CD4-positive, alpha-beta T cell treated with Interleukin-10 for 1 hour (primary cell): ENCODE data around the gene TMEM175.
"Not testable (repeated sequence)": the region's sequence is repeated elsewhere in the genome, so short reads cannot be mapped to it uniquely, and the experiment has no call there.

ENCODE experiments used
- DNase-seq: peaks from one replicate; pipeline ENCODE4 v3.0.0-alpha.2; 2020

Gene TMEM175

DNA sequence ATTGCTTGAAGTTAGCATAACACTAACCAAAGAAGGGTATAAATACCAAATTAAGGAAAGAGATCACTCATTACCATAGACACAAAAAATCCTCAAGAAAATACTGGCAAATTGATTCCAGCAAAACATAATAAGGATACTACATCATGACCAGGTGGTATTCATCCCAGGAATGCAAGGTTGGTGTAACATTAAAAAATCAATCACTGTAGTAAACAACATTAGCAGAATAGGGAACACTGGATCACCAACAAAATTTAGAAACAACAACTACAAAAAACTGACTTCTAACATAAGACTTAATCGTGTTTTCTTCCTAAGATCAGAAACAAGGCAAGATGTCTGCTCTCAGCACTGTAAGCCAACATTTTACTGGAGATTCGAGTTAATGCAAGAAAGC is 14.3 kb upstream of the TMEM175 start:
- DNase-seq, result no peak

DNA sequence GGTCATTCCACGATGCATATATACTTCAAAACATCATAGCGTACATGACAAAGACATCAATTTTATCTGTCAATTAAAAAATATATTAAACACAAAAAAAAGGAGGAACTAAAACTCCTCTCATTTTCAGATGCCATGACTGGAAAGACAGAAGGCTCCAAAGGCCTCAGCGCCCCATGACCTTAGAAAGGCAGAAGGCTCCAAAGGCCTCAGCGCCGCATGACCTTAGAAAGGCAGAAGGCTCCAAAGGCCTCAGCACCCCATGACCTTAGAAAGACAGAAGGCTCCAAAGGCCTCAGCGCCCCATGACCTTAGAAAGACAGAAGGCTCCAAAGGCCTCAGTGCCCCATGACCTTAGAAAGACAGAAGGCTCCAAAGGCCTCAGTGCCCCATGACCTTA is 13.7 kb upstream of the TMEM175 start:
- not testable (repeated sequence) for DNase-seq

DNA sequence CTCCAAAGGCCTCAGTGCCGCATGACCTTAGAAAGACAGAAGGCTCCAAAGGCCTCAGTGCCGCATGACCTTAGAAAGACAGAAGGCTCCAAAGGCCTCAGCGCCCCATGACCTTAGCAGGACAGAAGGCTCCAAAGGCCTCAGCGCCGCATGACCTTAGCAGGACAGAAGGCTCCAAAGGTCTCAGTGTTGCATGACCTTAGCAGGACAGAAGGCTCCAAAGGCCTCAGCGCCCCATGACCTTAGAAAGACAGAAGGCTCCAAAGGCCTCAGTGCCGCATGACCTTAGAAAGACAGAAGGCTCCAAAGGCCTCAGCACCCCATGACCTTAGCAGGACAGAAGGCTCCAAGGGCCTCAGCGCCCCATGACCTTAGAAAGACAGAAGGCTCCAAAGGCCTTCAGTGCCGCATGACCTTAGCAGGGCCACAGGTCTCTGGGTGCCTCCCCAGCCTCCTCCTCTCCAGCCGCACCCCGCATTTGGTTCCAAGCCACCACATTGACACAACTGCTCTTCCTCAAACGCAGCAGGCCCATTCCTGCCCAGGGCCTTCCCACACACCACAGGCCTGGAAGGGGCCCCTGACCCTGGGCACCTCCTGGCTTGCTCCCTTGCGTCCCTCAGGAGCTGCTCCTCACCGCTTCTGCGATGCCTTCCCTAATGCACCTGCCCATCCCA is 13.1 kb upstream of the TMEM175 start:
- not testable (repeated sequence) for DNase-seq

DNA sequence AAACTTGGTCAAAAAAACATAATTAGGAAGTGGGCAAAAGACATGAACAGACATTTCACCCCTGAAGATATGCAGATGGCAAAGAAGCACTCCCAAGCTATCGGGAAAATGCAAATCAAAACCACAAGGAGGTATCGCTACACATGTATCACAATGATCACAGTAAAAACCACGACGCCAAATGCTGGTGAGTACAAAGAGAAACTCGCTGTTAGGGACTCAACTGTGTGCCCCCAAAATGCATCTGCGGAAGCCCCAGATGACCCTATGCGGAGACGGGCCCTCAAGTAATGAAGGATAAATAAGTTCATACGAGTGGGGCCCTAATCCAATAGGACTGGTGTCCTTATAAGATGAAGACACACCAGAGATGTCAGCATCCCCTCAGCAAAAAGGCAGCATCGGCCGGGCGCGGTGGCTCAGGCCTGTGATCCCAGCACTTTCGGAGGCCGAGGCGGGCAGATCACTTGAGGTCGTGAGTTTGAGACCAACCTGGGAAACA is 10.4 kb upstream of the TMEM175 start:
- peak; percentile 19 for DNase-seq

DNA sequence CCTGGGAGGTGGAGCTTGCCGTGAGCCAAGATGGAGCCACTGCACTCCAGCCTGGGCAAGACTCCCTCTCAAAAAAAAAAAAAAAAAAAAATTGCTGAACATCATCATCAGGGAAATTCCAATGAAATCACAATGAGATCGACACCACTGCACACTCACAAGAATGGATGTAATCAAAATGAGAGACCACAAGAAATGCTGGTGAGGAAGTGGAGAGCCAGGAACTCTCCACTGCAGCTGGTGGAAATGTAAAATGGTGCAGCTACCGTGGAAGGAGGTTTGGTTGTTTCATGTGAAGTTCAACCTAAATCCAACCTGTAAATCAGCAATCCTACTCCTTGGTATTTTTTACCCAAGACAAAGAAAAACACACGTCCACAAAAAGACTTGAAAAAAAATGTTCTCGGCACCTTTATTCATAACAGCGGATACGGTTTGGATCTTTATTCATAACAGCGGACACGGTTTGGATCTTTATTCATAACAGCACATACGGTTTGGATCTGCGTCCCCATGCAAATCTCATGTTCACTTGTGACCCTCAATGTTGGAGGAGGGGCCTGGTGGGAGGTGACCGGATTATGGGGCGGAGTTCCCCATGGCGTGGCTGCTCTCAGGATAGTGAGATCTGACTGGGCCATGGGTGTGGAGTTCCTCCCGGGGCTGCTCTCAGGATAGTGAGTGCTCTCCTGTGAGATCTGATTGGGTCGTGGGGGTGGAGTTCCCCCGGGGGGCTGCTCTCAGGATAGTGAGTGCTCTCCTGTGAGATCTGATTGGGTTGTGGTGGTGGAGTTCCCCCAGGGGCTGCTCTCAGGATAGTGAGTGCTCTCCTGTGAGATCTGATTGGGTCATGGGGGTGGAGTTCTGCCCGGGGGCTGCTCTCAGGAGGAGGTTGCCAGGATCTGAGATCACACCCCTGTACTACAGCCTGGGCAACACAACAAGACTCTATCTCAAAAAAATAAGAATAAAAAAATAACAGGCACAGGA is 7.9 kb upstream of the TMEM175 start:
- peak; percentile 42 for DNase-seq

DNA sequence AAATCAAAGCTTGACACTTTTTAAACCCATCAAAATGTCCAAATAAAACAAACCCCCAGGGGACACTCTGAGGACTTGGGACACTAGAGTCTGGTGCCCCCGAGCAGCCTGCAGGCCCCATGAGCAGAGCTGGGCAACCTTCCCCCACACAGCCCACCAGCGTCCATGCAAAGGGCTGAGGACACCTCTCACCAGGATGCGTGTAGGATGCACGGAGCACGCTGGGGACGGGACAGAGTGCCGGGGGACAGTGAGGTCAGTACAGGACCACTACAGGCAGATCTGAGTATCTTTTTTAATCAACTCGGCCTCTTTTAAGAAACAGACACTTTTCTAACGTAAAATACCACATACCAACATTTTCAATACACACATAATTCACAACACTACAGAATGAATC is 7.1 kb upstream of the TMEM175 start:
- no peak for DNase-seq

DNA sequence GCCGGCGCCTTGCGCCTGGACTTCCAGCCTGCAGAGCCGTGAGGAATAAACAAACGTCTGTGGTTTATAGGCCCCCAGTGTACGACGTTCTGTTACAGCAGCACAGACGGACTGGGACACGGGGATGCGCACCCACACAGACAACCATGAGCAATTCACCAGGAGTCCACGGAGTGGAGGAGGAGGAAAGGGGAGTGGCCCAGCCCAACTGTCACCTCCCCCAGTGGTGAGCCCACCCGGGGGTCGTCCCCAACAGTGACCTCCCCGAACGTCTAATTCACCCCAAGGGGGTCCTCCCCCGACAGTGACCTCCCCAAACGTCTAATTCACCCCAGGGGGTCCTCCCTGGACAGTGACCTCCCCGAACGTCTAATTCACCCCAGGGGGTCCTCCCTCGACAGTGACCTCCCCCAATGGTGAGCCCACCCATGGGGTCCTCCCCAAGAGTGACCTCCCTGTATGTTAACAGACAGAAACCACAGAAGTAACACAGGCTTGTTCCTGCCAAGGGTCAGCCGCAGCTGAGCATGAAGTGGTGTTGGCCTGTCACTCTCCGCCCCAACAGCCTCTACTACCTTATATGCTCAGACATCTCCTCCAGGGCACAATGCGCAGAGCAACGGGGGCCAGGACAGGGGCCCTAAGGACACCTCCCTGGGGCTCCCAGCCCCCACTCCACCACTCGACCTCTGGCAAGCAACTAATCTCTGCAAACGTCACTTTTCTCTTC is 6.3 kb upstream of the TMEM175 start:
- DNase-seq, result no peak

DNA sequence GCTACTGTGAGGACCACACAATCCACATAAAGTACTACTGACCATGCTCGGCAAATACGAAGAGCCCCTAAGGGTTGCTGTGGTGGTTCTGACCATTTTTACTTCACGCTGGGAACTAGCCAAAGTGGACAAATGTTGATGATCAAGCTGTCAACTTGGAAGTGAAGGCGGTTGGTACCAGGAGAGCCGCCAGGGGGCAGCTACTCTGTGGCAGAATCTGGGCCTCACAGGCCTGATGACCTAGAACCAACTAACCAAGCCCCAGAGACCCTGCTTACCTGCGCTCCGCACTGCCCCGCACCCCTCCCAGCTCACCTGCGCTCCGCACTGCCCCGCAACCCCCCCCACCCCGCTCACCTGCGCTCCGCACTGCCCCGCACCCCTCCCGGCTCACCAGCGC is 5.7 kb upstream of the TMEM175 start:
- no peak for DNase-seq

DNA sequence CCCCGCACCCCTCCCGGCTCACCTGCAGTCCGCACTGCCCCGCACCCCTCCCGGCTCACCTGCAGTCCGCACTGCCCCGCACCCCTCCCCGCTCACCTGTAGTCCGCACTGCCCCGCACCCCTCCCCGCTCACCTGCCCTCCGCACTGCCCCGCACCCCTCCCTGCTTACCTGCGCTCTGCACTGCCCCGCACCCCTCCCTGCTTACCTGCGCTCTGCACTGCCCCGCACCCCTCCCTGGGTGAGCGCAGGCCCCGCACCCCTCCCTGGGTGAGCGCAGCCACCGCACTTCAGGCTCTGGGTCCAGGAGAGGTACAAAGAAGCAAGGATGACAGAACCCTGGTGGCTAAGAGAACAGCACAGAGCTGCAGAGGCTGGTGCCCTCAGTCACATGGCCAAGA is 4.7 kb upstream of the TMEM175 start:
- not testable (repeated sequence) for DNase-seq

DNA sequence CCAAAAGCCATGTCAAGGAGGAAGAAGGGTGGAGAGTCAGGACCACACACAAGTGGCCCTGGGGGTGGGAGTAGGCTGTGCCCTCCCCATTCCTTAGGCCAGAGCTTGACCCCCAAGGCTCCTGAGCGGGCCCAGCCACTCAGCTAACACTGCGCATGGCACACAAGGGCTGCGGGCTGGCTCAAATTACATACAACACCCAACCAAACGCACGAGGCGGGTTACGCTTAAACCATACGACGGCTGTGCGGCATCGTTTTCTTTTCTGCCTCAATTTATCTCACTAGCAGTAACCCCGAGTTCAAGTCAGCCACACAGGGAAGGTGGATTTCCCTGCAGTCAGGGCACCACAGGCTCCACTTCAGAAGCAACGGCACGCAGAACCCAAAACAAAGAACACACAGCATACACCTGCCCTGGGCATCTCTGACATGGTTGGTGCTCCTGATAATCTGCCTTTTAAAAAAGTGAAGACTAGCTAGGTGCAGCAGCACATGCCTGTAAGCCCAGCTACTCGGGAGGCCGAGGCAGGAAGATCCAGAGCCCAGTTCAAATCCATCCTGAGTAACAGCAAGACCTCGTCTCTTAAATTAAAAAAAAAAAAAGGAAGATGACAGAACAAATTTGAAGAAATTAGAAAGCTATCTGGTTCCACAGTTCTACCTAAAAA is 3.0 kb upstream of the TMEM175 start:
- no peak for DNase-seq

DNA sequence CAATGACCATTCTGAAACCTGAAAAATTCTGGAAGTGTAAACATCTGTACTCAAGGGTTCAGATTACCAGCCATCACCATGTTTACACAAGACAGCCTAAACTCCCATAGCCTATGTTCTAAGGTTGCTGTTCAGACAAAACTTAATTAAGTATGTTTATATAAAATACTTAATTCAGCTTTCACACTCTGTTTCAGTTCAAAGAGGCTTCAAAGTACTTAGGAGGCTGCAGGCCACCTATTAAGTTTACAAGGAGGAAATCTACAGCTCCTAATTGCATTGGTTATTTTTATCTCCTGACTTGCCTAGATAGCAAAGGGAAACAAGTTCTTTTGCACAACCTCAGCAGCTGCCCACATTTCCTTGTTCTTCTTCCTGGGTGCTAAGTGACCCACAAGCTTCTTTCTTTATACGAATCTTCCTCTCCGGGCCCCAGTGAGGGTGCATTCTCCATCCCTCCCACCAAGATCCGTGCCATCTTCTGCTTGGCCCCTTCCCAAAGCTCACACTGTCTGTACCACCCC is 2.2 kb upstream of the TMEM175 start:
- peak; percentile 14 for DNase-seq

DNA sequence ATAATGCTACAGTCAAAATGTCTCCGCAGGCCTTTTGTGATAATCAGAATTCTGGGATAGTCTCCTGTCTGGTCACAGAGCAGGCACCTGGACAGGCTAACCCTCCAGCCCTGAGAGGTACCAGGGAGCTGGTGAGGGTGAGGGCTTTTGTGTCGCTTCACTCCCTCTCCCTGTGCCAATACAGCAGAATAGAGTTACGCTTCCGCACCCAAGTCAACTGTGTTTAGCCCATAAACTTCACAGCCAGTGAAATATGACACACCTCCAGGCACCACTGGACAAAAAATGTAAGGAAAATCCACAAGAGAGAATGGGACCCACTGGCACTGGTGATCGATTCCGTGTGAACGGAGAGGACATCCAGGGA is 1.4 kb upstream of the TMEM175 start:
- no peak for DNase-seq

DNA sequence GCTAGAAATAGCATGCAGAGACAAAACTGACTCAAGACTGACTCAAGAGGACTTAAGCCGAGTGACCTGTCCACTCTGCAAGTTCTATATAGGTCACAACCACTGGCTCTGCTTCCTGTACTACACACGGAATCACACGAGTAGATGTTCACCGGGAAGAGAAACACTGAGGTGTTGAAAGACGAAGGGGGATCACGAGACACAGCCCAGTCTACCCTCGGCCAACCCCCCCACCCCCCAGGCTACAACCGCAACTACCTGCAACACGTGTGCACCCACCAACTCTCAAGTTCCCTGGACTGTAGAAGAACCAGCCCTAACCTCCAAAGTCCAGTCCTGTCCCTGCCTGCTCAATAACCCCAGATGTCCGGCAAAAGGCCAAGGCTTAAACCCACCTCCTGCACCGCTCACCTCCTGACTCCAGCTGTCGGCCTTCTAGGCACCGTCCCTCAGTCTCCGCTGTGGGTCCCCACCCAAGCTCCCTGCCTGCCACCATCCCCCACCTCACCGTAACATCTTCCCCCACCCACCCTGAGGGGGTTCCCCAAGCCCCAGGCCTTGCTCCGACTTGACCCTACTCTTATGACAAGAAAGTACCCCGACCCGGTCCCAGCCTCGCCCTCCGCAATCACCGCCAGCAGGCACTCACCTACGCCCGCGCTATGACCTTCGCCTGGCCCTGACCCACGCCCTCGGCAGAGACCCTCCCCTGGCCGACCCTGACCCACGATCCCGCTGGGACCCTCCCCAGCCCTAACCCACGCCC is 883 bp upstream of the TMEM175 start:
- DNase-seq, result peak; percentile 40

DNA sequence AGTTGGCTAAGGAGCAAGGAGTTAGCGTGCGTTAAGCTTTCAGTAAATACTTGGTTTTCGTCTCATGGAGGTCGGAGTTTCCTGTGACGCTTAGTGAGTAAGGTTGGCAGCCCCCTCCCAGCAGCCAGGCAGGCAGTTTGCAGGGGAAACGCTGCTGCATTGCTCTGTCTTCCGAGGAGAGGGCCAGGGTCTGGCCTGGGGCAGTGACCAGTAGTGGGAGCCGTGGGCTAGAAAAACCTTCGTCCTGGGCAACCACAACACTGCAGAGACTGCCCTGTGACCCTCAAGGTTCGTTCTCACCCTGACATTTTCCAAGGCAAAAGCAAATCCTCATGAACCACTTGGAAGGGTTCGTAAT is 432 bp downstream of the TMEM175 start:
- no peak for DNase-seq

DNA sequence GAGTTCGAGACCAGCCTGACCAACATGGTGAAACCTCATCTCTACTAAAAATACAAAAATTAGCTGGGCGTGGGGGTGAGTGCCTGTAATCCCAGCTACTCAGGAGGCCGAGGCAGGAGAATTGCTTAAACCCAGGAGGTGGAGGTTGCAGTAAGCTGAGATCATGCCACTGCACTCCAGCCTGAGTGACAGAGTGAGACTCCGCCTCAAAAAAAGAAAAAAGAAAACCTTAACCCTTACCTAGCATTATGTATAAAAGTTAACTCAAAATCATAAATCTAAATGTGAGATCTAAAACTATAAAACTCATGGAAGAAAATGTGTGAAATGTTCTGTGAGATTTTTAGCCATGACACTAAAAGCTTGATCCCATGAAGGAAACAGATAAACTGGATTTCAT is 7.2 kb downstream of the TMEM175 start:
- not testable (repeated sequence) for DNase-seq

DNA sequence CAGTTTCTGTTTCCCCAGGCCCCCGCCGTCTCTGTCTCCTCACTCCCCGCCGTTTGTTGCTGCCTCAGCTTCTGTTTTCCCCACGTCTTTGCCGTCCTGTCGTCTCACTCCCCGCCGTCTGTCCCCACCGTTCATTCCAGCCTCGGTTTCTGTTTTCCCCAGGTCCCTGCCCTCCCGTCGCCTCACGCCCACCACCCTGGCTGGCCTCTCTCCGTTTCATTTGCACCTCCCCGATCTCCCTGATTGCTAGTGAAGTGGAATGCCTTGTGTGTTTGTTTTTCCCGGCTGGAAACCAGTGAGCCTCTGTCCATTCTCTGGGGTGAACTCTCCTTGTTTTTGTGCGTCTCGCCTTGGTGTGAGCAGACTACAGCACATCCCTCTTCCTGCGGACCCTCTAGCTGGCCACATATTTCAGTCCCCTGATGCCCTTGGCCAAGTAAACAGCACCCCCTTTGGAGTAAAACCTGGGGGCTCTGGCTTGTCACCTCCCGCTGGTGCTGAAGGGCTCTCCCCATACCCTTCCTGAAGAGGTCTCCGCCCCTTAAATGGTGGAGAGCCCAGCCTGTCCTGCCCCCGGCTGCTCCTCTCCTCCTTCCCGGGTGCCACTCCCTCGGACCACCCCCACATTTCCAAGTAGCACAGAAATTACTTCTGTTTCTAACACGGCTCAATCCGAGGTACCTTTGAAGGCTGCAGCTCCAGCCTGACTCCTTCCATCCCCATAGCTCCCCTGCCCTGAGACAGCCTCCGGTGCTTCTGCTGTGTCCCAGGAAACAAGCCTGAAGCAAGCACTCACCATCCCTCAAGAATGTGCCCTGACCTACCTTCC is 13.2 kb downstream of the TMEM175 start:
- DNase-seq, result no peak

DNA sequence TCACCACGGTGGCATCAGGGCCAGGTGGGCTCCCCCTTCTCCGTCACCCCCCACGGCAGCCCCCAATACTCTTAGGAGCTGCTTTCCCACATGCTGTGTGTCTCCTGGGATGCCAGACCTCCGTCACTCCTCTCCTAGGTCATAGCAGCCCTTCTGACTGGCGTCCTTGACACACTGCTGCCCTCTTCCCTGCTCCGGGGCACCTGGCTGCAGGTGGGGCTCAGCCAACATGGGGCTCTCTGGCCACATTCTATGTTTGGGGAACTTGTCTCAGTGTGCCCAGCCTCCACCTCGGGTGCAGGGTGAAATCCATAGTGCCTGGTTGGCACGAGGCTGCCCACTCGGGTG is 13.8 kb downstream of the TMEM175 start:
- DNase-seq, result no peak

DNA sequence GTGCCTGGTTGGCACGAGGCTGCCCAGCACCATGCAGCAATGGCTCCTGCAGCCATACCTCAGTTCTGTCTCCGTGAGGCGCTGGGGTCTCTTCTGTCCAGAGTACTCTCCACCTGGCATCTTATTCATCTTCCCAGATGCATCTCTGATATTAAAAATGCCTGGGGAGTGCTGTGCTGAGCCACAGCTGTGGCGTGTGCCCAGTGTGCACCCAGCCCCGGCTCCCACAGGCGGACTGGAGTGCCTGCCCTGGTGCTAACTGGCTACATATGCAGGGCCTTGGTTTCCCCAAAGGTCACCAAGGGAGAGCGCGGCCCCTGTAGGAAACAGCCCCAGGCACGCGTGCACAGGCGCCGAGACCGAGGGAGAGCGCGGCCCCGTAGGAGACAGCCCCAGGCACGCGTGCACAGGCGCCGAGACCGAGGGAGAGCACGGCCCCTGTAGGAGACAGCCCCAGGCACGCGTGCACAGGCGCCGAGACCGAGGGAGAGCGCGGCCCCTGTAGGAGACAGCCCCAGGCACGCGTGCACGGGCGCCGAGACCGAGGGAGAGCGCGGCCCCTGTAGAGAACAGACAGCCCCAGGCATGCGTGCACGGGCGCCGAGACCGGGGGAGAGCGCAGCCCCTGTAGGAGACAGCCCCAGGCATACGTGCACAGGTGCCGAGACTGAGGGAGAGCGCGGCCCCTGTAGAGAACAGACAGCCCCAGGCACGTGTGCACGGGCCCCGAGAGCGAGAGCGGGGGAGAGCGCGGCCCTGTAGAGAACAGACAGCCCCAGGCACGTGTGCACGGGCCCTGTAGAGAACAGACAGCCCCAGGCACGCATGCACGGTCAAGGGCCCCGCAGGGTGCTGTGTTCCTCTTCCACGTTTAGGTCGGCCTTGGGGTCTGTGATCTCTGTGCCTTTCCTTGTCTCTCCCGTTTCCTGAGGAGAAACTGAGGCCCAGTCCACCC is 14.5 kb downstream of the TMEM175 start:
- no peak for DNase-seq

DNA sequence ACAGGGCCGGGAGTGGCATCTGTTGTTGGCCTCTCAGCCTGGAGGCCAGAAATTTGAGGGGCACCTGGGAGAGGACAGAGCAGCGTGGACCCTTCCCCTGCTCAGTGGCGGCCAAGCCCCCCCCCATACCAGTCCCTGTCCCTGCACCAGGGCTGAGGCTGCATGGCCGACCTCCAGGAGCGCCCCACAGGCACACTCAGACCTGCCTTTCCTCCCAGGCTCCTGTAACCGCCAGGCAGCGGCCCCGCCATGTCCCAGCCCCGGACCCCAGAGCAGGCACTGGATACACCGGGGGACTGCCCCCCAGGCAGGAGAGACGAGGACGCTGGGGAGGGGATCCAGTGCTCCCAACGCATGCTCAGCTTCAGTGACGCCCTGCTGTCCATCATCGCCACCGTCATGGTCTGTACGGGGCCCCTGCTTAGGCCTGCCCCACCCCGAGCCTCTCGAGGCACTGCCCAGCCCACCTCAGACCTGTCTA is 15.3 kb downstream of the TMEM175 start:
- DNase-seq, result no peak
